SU-DHL-6 (cell line): ENCODE results near the gene OR52A1.

Experiments
- EZH2phosphoT487 ChIP-seq: fragments of 200-600 bp; sonication (generic), shearing (Covaris generic); conservative IDR thresholded peaks from 2 replicates; pipeline ENCODE4 v1.6.1; 2018; ENCODE audit warnings: mild to moderate bottlenecking, antibody characterized with exemption, low read length, moderate library complexity, mixed read lengths
- TF ChIP-seq, protein P1 (sequence below): fragments of 200-600 bp; sonication (generic); IDR thresholded peaks from one replicate; pipeline ENCODE4 v1.5.1; 2017; ENCODE audit warnings: antibody characterized with exemption, mild to moderate bottlenecking, low read length, moderate library complexity; ENCODE audit not compliant: insufficient read depth, poor library complexity, severe bottlenecking

DNA sequence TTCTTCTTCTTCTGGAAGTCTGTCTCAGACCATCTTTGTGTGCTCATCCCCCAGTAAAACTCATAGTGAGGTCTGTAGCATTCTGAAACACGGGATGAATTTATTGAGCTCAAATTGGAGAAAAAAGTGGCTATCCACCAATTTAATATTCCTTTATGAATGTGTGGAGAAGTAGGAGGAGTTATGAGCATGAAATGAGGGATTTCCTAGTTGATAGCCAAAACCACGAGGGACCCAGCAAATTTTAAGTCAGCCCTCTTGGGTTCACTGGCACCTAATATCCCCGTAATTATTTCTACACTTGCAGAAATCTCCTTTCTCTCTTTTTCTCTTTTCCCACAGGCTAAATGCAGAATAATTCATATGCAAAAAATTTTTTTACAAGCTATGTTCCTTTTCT lies at the start of gene OR52A1:
- TF ChIP-seq, protein P1, sequence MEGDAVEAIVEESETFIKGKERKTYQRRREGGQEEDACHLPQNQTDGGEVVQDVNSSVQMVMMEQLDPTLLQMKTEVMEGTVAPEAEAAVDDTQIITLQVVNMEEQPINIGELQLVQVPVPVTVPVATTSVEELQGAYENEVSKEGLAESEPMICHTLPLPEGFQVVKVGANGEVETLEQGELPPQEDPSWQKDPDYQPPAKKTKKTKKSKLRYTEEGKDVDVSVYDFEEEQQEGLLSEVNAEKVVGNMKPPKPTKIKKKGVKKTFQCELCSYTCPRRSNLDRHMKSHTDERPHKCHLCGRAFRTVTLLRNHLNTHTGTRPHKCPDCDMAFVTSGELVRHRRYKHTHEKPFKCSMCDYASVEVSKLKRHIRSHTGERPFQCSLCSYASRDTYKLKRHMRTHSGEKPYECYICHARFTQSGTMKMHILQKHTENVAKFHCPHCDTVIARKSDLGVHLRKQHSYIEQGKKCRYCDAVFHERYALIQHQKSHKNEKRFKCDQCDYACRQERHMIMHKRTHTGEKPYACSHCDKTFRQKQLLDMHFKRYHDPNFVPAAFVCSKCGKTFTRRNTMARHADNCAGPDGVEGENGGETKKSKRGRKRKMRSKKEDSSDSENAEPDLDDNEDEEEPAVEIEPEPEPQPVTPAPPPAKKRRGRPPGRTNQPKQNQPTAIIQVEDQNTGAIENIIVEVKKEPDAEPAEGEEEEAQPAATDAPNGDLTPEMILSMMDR = no peak
- TF ChIP-seq EZH2phosphoT487 = no peak
